SJCRH30 (cell line): ENCODE measurements around the gene KDM1B. TPM values are rescaled to one million over a fixed set of nuclear protein-coding genes. Genes with fewer than 3 reads are reported as not detected.

Source experiments
- DNase-seq, 2 experiments: peaks; one replicate each; pipeline ENCODE4 v3.0.0-alpha.2; 2015 to 2020
- H3K27ac ChIP-seq: fragments of 250-450 bp; sonication (Bioruptor Pico); 2 replicates; pipeline ENCODE4 v1.5.1; 2020; ENCODE audit warnings: mild to moderate bottlenecking, moderate library complexity
- H3K27me3 ChIP-seq: fragments of 250-450 bp; sonication (Bioruptor Pico); 2 replicates; pipeline ENCODE4 v1.5.1; 2020; ENCODE audit warnings: mild to moderate bottlenecking, moderate library complexity
- H3K36me3 ChIP-seq: fragments of 250-450 bp; sonication (Bioruptor Pico); 2 replicates; pipeline ENCODE4 v1.5.1; 2020; ENCODE audit warnings: mild to moderate bottlenecking, moderate library complexity
- H3K4me1 ChIP-seq: fragments of 250-450 bp; sonication (Bioruptor Pico); 2 replicates; pipeline ENCODE4 v1.5.1; 2020; ENCODE audit warnings: mild to moderate bottlenecking, moderate library complexity
- H3K4me3 ChIP-seq: fragments of 250-450 bp; sonication (Bioruptor Pico); 2 replicates; pipeline ENCODE4 v1.5.1; 2020; ENCODE audit warnings: mild to moderate bottlenecking, moderate library complexity
- H3K9me3 ChIP-seq: fragments of 250-450 bp; sonication (Bioruptor Pico); replicated peaks from 2 replicates; pipeline ENCODE4 v1.5.1; 2020; ENCODE audit warnings: mild to moderate bottlenecking, moderate library complexity
- total RNA-seq: library from RNA; depleted of rRNA; stranded (reverse); fragments of >200 nt; shearing (Covaris generic); gene quantifications from 2 replicates; pipeline ENCODE4 v1.2.3, GENCODE V29; 2014

Gene KDM1B
- total RNA-seq, 1 experiment from 2014 or later = 6.9 TPM

- Histone ChIP-seq H3K9me3 (no peaks in the 10 kb centered on the region), H3K36me3 (peaks cover 80% of the 10 kb centered on the region), H3K4me1 (no peaks in the 10 kb centered on the region), H3K27me3 (no peaks in the 10 kb centered on the region), H3K4me3 (no peak overlapping the region), H3K27ac (no peak overlapping the region)
- DNase-seq = no peak
Measured at GRCh38 chr6:18245079-18245478, 89.9 kb downstream of the KDM1B start.

GRCh38 chr6:18245642-18246041 lies 90.4 kb downstream of the KDM1B start:
- no peak overlapping the region for H3K27ac ChIP-seq
- no peaks in the 10 kb centered on the region for H3K27me3 ChIP-seq
- no peaks in the 10 kb centered on the region for H3K4me1 ChIP-seq
- no peak overlapping the region for H3K4me3 ChIP-seq
- no peaks in the 10 kb centered on the region for H3K9me3 ChIP-seq
- DNase-seq = peak in 1 of 2 experiments; percentile 12
- H3K36me3 ChIP-seq = peaks cover 80% of the 10 kb centered on the region

- DNase-seq = no peak
- H3K4me3 ChIP-seq = no peak overlapping the region
- no peak overlapping the region for H3K27ac ChIP-seq
- H3K36me3 ChIP-seq = peaks cover 81% of the 10 kb centered on the region
- no peaks in the 10 kb centered on the region for H3K27me3 ChIP-seq
- no peaks in the 10 kb centered on the region for H3K4me1 ChIP-seq
- H3K9me3 ChIP-seq = no peaks in the 10 kb centered on the region
Measured at GRCh38 chr6:18246205-18246604, 91.0 kb downstream of the KDM1B start.

- H3K9me3 ChIP-seq = no peaks in the 10 kb centered on the region
- no peak overlapping the region for H3K27ac ChIP-seq
- peaks cover 82% of the 10 kb centered on the region for H3K36me3 ChIP-seq
- no peaks in the 10 kb centered on the region for H3K27me3 ChIP-seq
- H3K4me3 ChIP-seq = no peak overlapping the region
- no peaks in the 10 kb centered on the region for H3K4me1 ChIP-seq
- no peak for DNase-seq
Measured at GRCh38 chr6:18247002-18247401, 91.8 kb downstream of the KDM1B start.

- peaks cover 73% of the 10 kb centered on the region for H3K36me3 ChIP-seq
- H3K9me3 ChIP-seq = no peaks in the 10 kb centered on the region
- DNase-seq = no peak
- no peaks in the 10 kb centered on the region for H3K27me3 ChIP-seq
- H3K4me3 ChIP-seq = no peak overlapping the region
- H3K4me1 ChIP-seq = no peaks in the 10 kb centered on the region
- H3K27ac ChIP-seq = no peak overlapping the region
Measured at GRCh38 chr6:18248698-18249097, 93.5 kb downstream of the KDM1B start.

- no peak overlapping the region for H3K4me3 ChIP-seq
- no peaks in the 10 kb centered on the region for H3K27me3 ChIP-seq
- H3K27ac ChIP-seq = no peak overlapping the region
- H3K4me1 ChIP-seq = no peaks in the 10 kb centered on the region
- no peaks in the 10 kb centered on the region for H3K9me3 ChIP-seq
- DNase-seq = no peak
- H3K36me3 ChIP-seq = peaks cover 71% of the 10 kb centered on the region
Measured at GRCh38 chr6:18249271-18249670, 94.0 kb downstream of the KDM1B start.

- H3K36me3 ChIP-seq = peaks cover 73% of the 10 kb centered on the region
- no peak overlapping the region for H3K4me3 ChIP-seq
- H3K9me3 ChIP-seq = no peaks in the 10 kb centered on the region
- H3K27me3 ChIP-seq = no peaks in the 10 kb centered on the region
- no peaks in the 10 kb centered on the region for H3K4me1 ChIP-seq
- H3K27ac ChIP-seq = no peak overlapping the region
- DNase-seq = no peak
Measured at GRCh38 chr6:18253635-18254034, 98.4 kb downstream of the KDM1B start.

GRCh38 chr6:18254793-18255192 lies 99.6 kb downstream of the KDM1B start:
- H3K27ac ChIP-seq = no peak overlapping the region
- no peak overlapping the region for H3K4me3 ChIP-seq
- no peaks in the 10 kb centered on the region for H3K9me3 ChIP-seq
- no peaks in the 10 kb centered on the region for H3K4me1 ChIP-seq
- H3K27me3 ChIP-seq = no peaks in the 10 kb centered on the region
- DNase-seq = no peak
- peaks cover 70% of the 10 kb centered on the region for H3K36me3 ChIP-seq

- Histone ChIP-seq H3K4me1 (peaks cover 10% of the 10 kb centered on the region), H3K4me3 (no peak overlapping the region), H3K9me3 (no peaks in the 10 kb centered on the region), H3K36me3 (peaks cover 70% of the 10 kb centered on the region), H3K27me3 (no peaks in the 10 kb centered on the region), H3K27ac (no peak overlapping the region)
- no peak for DNase-seq
Measured at GRCh38 chr6:18259675-18260447, 104.6 kb downstream of the KDM1B start.

GRCh38 chr6:18260448-18261106 lies 105.4 kb downstream of the KDM1B start:
- Histone ChIP-seq H3K9me3 (no peaks in the 10 kb centered on the region), H3K27me3 (no peaks in the 10 kb centered on the region), H3K27ac (no peak overlapping the region), H3K36me3 (peaks cover 63% of the 10 kb centered on the region), H3K4me1 (peaks cover 10% of the 10 kb centered on the region), H3K4me3 (no peak overlapping the region)
- peak; percentile 58 to 70 for DNase-seq

GRCh38 chr6:18261877-18262276 lies 106.7 kb downstream of the KDM1B start:
- no peak for DNase-seq
- Histone ChIP-seq H3K4me3 (no peak overlapping the region), H3K27ac (no peak overlapping the region), H3K27me3 (no peaks in the 10 kb centered on the region), H3K9me3 (no peaks in the 10 kb centered on the region), H3K4me1 (peaks cover 10% of the 10 kb centered on the region), H3K36me3 (peaks cover 51% of the 10 kb centered on the region)

- H3K4me3 ChIP-seq = peak overlapping the region; percentile 98
- H3K36me3 ChIP-seq = peaks cover 42% of the 10 kb centered on the region
- peaks cover 10% of the 10 kb centered on the region for H3K4me1 ChIP-seq
- peak in 1 of 2 experiments; percentile 24 for DNase-seq
- no peaks in the 10 kb centered on the region for H3K27me3 ChIP-seq
- H3K27ac ChIP-seq = peak overlapping the region; percentile 91; the same call in 1 of the 2 replicates
- H3K9me3 ChIP-seq = no peaks in the 10 kb centered on the region
Measured at GRCh38 chr6:18262702-18263417, 107.6 kb downstream of the KDM1B start.

GRCh38 chr6:18263418-18264218 lies 108.4 kb downstream of the KDM1B start:
- Histone ChIP-seq H3K36me3 (peaks cover 34% of the 10 kb centered on the region), H3K27me3 (no peaks in the 10 kb centered on the region), H3K9me3 (no peaks in the 10 kb centered on the region), H3K4me3 (peak overlapping the region; percentile 98), H3K27ac (peak overlapping the region; percentile 91), H3K4me1 (peaks cover 10% of the 10 kb centered on the region)
- peak in 1 of 2 experiments; percentile 45 for DNase-seq

- Histone ChIP-seq H3K27me3 (no peaks in the 10 kb centered on the region), H3K4me1 (peaks cover 11% of the 10 kb centered on the region), H3K27ac (peak within 1 kb of the TSS; percentile 91), H3K36me3 (peaks cover 30% of the 10 kb centered on the region), H3K4me3 (peak within 1 kb of the TSS; percentile 98), H3K9me3 (no peaks in the 10 kb centered on the region)
- peak; percentile 81 to 82 for DNase-seq
Measured at GRCh38 chr6:18264219-18264922, 109.1 kb downstream of the KDM1B start, which contains the start of gene DEK. Gene DEK, minus strand, starts transcription at chr6:18264530. Its CDS starts 543 bp downstream, at chr6:18263987.
